Thyroid gland (tissue), 4 donors: ENCODE results near the gene ADGRD1.

Source experiments
- POLR2A ChIP-seq, 2 donors: fragments of 450-650 bp; IDR thresholded peaks; one replicate each; pipeline ENCODE4 v1.6.1; 2017; ENCODE audit warnings: antibody characterized with exemption in 2 of 2, mild to moderate bottlenecking in 2 of 2, moderate library complexity in 1 of 2
- TF ChIP-seq, protein P1 (sequence below), 6 experiments: fragments of 200-600 bp in 3 of 6; fragments of 450-650 bp in 3 of 6; sonication (generic) in 3 of 6; IDR thresholded peaks; one replicate each; pipeline ENCODE4 v1.5.1; 2016 to 2019; ENCODE audit warnings: antibody characterized with exemption in 6 of 6, mild to moderate bottlenecking in 2 of 6, inconsistent platforms in 1 of 6, moderate library complexity in 1 of 6

DNA sequence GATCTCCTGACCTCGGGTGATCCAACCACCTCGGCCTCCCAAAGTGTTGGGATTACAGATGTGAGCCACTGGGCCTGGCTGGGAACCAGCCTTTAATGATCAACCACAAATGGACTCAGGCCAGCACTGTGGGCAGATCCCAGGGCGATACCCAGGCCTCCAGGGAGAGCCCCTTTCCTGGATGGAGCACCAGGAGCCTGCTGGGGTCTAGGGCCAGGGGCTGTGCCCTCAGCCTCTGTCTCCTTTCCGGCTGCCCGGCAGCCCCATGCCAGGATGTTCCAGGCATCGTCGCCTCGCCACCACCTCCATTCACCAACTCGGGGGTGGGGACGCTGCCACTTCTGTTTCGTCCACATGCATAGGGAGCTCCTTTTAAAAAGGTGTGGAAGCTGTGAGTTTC is 2.3 kb downstream of the ADGRD1 start:
- TF ChIP-seq, protein P1, sequence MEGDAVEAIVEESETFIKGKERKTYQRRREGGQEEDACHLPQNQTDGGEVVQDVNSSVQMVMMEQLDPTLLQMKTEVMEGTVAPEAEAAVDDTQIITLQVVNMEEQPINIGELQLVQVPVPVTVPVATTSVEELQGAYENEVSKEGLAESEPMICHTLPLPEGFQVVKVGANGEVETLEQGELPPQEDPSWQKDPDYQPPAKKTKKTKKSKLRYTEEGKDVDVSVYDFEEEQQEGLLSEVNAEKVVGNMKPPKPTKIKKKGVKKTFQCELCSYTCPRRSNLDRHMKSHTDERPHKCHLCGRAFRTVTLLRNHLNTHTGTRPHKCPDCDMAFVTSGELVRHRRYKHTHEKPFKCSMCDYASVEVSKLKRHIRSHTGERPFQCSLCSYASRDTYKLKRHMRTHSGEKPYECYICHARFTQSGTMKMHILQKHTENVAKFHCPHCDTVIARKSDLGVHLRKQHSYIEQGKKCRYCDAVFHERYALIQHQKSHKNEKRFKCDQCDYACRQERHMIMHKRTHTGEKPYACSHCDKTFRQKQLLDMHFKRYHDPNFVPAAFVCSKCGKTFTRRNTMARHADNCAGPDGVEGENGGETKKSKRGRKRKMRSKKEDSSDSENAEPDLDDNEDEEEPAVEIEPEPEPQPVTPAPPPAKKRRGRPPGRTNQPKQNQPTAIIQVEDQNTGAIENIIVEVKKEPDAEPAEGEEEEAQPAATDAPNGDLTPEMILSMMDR (IDR thresholded peaks at IDR 0.05): no peak
- no peak for TF ChIP-seq POLR2A (IDR thresholded peaks at IDR 0.05)
